GM23338 (cell line): ENCODE results near the gene POSTN. TPM values are rescaled to one million over a fixed set of nuclear protein-coding genes. Genes with fewer than 3 reads are reported as not detected.

ENCODE experiments used
- ATAC-seq: fragments of 200-7000 bp; cut with Tn5 transposase; 3 replicates; pipeline ENCODE4 v1.9.1; 2020
- DNase-seq: peaks from one replicate; pipeline ENCODE4 v3.0.0-alpha.2; 2015; ENCODE audit warnings: low spot score
- H2AFZ ChIP-seq: fragments of 200-600 bp; sonication (generic); 2 replicates; pipeline ENCODE4 v1.8.0; 2016; ENCODE audit warnings: antibody characterized with exemption, mild to moderate bottlenecking, moderate library complexity
- H3F3A ChIP-seq: fragments of 200-600 bp; sonication (generic); replicated peaks from 2 replicates; pipeline ENCODE4 v1.8.0; 2017; ENCODE audit warnings: antibody characterized with exemption, mixed run types, low read depth
- H3K27ac ChIP-seq: fragments of 200-600 bp; sonication (generic); 2 replicates; pipeline ENCODE4 v1.6.1; 2016; ENCODE audit warnings: low read depth
- H3K27me3 ChIP-seq: fragments of 200-600 bp; sonication (generic); 2 replicates; pipeline ENCODE4 v1.8.0; 2016; ENCODE audit warnings: mild to moderate bottlenecking, mixed run types, moderate library complexity; ENCODE audit not compliant: insufficient read depth
- H3K36me3 ChIP-seq: fragments of 200-600 bp; sonication (generic); 2 replicates; pipeline ENCODE4 v1.8.0; 2016; ENCODE audit warnings: mild to moderate bottlenecking; ENCODE audit not compliant: insufficient read depth
- H3K4me1 ChIP-seq: fragments of 200-600 bp; sonication (generic); 2 replicates; pipeline ENCODE4 v1.8.0; 2016; ENCODE audit warnings: mild to moderate bottlenecking, moderate library complexity; ENCODE audit not compliant: insufficient read depth
- H3K4me2 ChIP-seq: fragments of 200-600 bp; sonication (generic); 2 replicates; pipeline ENCODE4 v1.7.1; 2017; ENCODE audit warnings: mixed run types
- H3K4me3 ChIP-seq: fragments of 200-600 bp; sonication (generic); 2 replicates; pipeline ENCODE4 v1.6.1; 2016; ENCODE audit warnings: mixed run types
- H3K79me2 ChIP-seq: fragments of 200-600 bp; sonication (generic); replicated peaks from 2 replicates; pipeline ENCODE4 v1.8.0; 2017; ENCODE audit warnings: mild to moderate bottlenecking; ENCODE audit not compliant: insufficient read depth
- H3K9me2 ChIP-seq: fragments of 200-600 bp; sonication (generic); 2 replicates; pipeline ENCODE4 v1.8.0; 2017; ENCODE audit not compliant: insufficient read depth
- H4K20me1 ChIP-seq: fragments of 200-600 bp; sonication (generic); replicated peaks from 2 replicates; pipeline ENCODE4 v1.8.0; 2017; ENCODE audit warnings: mild to moderate bottlenecking; ENCODE audit not compliant: insufficient read depth
- H3K27ac Mint-ChIP-seq: 2 replicates; pipeline ENCODE4 v1.8.0; 2020; ENCODE audit warnings: inconsistent platforms, mild to moderate bottlenecking, moderate library complexity, mixed read lengths
- H3K27me3 Mint-ChIP-seq: 3 replicates; pipeline ENCODE4 v1.8.0; 2022; ENCODE audit warnings: low read depth, mild to moderate bottlenecking, moderate library complexity, mixed read lengths, inconsistent platforms; ENCODE audit not compliant: insufficient read depth, poor library complexity
- H3K36me3 Mint-ChIP-seq: 3 replicates; pipeline ENCODE4 v1.8.0; 2021; ENCODE audit warnings: low read depth, mild to moderate bottlenecking, inconsistent platforms, moderate library complexity, mixed read lengths
- H3K4me1 Mint-ChIP-seq: 3 replicates; pipeline ENCODE4 v1.8.0; 2020; ENCODE audit warnings: mild to moderate bottlenecking, inconsistent platforms, mixed read lengths
- H3K4me3 Mint-ChIP-seq: 3 replicates; pipeline ENCODE4 v1.8.0; 2021; ENCODE audit warnings: moderate library complexity, mild to moderate bottlenecking, inconsistent platforms, mixed read lengths
- H3K9me3 Mint-ChIP-seq: 3 replicates; pipeline ENCODE4 v1.8.0; 2020; ENCODE audit warnings: moderate library complexity, mild to moderate bottlenecking, inconsistent platforms, mixed read lengths
- ETS1 ChIP-seq: IDR thresholded peaks from 2 replicates; pipeline ENCODE4 v1.6.1; 2016; ENCODE audit warnings: antibody characterized with exemption
- EZH2 ChIP-seq: fragments of 200-600 bp; sonication (generic); IDR thresholded peaks from one replicate; pipeline ENCODE4 v1.8.0; 2017; ENCODE audit warnings: antibody characterized with exemption, mild to moderate bottlenecking, low read depth; ENCODE audit not compliant: unreplicated experiment
- EZH2phosphoT487 ChIP-seq: fragments of 200-600 bp; sonication (generic); IDR thresholded peaks from one replicate; pipeline ENCODE4 v1.8.1; 2018; ENCODE audit warnings: antibody characterized with exemption; ENCODE audit not compliant: unreplicated experiment
- NANOG ChIP-seq: IDR thresholded peaks from 2 replicates; pipeline ENCODE4 v1.6.1; 2016; ENCODE audit warnings: antibody characterized with exemption, borderline replicate concordance
- STAT1 ChIP-seq: IDR thresholded peaks from one replicate; pipeline ENCODE4 v1.6.1; 2016; ENCODE audit warnings: antibody characterized with exemption; ENCODE audit not compliant: unreplicated experiment
- ZNF331 ChIP-seq: fragments of 250-450 bp; sonication (Bioruptor Pico); IDR thresholded peaks from 2 replicates; pipeline ENCODE4 v1.5.0; 2020; ENCODE audit warnings: low read depth, mild to moderate bottlenecking, moderate library complexity
- polyA plus RNA-seq: library from polyadenylated mRNA; unstranded; fragments of >200 nt; fragmentation: Nextera tagmentation; extraction: Ambion mirVana; gene quantifications from 2 replicates; pipeline ENCODE4 v1.2.1, GENCODE V29; 2016
- total RNA-seq: library from RNA; depleted of rRNA; stranded (reverse); fragments of >200 nt; shearing (Covaris generic); gene quantifications from 2 replicates; pipeline ENCODE4 v1.2.3, GENCODE V29; 2014
- TF ChIP-seq, protein P1 (sequence below): fragments of 250-450 bp; sonication (Bioruptor Pico); IDR thresholded peaks from 2 replicates; pipeline ENCODE4 v1.5.0; 2020; ENCODE audit warnings: mild to moderate bottlenecking, moderate library complexity
- TF ChIP-seq, protein P2 (sequence below): IDR thresholded peaks from one replicate; pipeline ENCODE4 v1.6.1; 2018; ENCODE audit warnings: antibody characterized with exemption; ENCODE audit not compliant: unreplicated experiment

POSTN gene
- total and polyA plus RNA-seq, 2 experiments from 2014 or later, result 0.21 to 0.31 TPM

DNA sequence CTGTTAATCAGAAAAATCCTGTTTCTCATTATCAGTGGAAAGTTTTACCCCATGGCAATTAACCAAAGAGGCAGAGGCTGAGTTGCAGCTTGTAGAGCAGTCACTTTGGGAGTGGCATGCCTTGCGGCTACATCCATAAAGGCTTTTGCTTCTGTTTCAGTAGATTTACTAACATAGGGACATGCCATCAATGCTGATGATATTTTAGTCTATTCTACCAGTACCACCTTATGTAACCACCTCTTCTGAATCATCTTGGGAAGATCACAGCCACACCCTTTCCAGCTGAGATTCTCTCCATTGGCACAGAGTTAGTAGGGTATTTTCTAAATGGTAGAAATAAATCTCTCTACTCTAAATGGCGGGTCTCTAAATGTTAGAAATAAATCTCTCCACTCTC is 37.5 kb downstream of the POSTN start:
- H3K27me3 ChIP-seq, result no peaks in the 10 kb centered on the region
- no peaks in the 10 kb centered on the region; the same call in 1 of the 2 replicates for H3K36me3 ChIP-seq
- no peaks in the 10 kb centered on the region for H3K4me1 ChIP-seq
- TF ChIP-seq, protein P1, sequence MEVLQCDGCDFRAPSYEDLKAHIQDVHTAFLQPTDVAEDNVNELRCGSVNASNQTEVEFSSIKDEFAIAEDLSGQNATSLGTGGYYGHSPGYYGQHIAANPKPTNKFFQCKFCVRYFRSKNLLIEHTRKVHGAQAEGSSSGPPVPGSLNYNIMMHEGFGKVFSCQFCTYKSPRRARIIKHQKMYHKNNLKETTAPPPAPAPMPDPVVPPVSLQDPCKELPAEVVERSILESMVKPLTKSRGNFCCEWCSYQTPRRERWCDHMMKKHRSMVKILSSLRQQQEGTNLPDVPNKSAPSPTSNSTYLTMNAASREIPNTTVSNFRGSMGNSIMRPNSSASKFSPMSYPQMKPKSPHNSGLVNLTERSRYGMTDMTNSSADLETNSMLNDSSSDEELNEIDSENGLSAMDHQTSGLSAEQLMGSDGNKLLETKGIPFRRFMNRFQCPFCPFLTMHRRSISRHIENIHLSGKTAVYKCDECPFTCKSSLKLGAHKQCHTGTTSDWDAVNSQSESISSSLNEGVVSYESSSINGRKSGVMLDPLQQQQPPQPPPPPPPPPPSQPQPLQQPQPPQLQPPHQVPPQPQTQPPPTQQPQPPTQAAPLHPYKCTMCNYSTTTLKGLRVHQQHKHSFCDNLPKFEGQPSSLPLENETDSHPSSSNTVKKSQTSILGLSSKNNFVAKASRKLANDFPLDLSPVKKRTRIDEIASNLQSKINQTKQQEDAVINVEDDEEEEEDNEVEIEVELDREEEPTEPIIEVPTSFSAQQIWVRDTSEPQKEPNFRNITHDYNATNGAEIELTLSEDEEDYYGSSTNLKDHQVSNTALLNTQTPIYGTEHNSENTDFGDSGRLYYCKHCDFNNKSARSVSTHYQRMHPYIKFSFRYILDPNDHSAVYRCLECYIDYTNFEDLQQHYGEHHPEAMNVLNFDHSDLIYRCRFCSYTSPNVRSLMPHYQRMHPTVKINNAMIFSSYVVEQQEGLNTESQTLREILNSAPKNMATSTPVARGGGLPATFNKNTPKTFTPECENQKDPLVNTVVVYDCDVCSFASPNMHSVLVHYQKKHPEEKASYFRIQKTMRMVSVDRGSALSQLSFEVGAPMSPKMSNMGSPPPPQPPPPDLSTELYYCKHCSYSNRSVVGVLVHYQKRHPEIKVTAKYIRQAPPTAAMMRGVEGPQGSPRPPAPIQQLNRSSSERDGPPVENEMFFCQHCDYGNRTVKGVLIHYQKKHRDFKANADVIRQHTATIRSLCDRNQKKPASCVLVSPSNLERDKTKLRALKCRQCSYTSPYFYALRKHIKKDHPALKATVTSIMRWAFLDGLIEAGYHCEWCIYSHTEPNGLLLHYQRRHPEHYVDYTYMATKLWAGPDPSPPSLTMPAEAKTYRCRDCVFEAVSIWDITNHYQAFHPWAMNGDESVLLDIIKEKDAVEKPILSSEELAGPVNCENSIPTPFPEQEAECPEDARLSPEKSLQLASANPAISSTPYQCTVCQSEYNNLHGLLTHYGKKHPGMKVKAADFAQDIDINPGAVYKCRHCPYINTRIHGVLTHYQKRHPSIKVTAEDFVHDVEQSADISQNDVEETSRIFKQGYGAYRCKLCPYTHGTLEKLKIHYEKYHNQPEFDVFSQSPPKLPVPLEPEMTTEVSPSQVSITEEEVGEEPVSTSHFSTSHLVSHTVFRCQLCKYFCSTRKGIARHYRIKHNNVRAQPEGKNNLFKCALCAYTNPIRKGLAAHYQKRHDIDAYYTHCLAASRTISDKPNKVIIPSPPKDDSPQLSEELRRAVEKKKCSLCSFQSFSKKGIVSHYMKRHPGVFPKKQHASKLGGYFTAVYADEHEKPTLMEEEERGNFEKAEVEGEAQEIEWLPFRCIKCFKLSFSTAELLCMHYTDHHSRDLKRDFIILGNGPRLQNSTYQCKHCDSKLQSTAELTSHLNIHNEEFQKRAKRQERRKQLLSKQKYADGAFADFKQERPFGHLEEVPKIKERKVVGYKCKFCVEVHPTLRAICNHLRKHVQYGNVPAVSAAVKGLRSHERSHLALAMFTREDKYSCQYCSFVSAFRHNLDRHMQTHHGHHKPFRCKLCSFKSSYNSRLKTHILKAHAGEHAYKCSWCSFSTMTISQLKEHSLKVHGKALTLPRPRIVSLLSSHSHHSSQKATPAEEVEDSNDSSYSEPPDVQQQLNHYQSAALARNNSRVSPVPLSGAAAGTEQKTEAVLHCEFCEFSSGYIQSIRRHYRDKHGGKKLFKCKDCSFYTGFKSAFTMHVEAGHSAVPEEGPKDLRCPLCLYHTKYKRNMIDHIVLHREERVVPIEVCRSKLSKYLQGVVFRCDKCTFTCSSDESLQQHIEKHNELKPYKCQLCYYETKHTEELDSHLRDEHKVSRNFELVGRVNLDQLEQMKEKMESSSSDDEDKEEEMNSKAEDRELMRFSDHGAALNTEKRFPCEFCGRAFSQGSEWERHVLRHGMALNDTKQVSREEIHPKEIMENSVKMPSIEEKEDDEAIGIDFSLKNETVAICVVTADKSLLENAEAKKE (CRISPR knock-in tag), result no peak
- TF ChIP-seq ZNF331 (CRISPR knock-in tag), result no peak
- TF ChIP-seq, protein P2, sequence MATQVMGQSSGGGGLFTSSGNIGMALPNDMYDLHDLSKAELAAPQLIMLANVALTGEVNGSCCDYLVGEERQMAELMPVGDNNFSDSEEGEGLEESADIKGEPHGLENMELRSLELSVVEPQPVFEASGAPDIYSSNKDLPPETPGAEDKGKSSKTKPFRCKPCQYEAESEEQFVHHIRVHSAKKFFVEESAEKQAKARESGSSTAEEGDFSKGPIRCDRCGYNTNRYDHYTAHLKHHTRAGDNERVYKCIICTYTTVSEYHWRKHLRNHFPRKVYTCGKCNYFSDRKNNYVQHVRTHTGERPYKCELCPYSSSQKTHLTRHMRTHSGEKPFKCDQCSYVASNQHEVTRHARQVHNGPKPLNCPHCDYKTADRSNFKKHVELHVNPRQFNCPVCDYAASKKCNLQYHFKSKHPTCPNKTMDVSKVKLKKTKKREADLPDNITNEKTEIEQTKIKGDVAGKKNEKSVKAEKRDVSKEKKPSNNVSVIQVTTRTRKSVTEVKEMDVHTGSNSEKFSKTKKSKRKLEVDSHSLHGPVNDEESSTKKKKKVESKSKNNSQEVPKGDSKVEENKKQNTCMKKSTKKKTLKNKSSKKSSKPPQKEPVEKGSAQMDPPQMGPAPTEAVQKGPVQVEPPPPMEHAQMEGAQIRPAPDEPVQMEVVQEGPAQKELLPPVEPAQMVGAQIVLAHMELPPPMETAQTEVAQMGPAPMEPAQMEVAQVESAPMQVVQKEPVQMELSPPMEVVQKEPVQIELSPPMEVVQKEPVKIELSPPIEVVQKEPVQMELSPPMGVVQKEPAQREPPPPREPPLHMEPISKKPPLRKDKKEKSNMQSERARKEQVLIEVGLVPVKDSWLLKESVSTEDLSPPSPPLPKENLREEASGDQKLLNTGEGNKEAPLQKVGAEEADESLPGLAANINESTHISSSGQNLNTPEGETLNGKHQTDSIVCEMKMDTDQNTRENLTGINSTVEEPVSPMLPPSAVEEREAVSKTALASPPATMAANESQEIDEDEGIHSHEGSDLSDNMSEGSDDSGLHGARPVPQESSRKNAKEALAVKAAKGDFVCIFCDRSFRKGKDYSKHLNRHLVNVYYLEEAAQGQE, result no peak
- no peak for TF ChIP-seq EZH2phosphoT487
- TF ChIP-seq EZH2, result no peak
- TF ChIP-seq ETS1, result no peak
- TF ChIP-seq STAT1, result no peak
- TF ChIP-seq NANOG, result no peak
- no peaks in the 10 kb centered on the region for H3F3A ChIP-seq
- H4K20me1 ChIP-seq, result no peaks in the 10 kb centered on the region
- Mint-ChIP-seq H3K27me3 (no peaks in the 10 kb centered on the region), H3K27ac (no peak overlapping the region), H3K9me3 (peaks cover 10% of the 10 kb centered on the region; the same call in 2 of the 3 replicates), H3K4me3 (no peak overlapping the region), H3K36me3 (peaks cover 5% of the 10 kb centered on the region; the same call in 1 of the 3 replicates), H3K4me1 (peaks cover 2% of the 10 kb centered on the region; the same call in 1 of the 3 replicates)
- ATAC-seq (no peak), DNase-seq (no peak)
- H3K4me2 ChIP-seq, result no peak overlapping the region
- no peak overlapping the region for H3K4me3 ChIP-seq
- H3K27ac ChIP-seq, result no peak overlapping the region
- no peak overlapping the region for H2AFZ ChIP-seq
- peaks cover 5% of the 10 kb centered on the region; the same call in 1 of the 2 replicates for H3K9me2 ChIP-seq
- no peaks in the 10 kb centered on the region for H3K79me2 ChIP-seq
